HG02588 (cell line): ENCODE measurements around the gene VENTX.
"Not testable (repeated sequence)": the region's sequence is repeated elsewhere in the genome, so short reads cannot be mapped to it uniquely, and the experiment has no call there.

Experiments
- ATAC-seq: cut with Tn5 transposase; IDR thresholded peaks from one replicate; pipeline ENCODE4 v1.9.1; 2021; ENCODE audit warnings: mild to moderate bottlenecking, moderate library complexity; ENCODE audit not compliant: unreplicated experiment

Gene VENTX

DNA sequence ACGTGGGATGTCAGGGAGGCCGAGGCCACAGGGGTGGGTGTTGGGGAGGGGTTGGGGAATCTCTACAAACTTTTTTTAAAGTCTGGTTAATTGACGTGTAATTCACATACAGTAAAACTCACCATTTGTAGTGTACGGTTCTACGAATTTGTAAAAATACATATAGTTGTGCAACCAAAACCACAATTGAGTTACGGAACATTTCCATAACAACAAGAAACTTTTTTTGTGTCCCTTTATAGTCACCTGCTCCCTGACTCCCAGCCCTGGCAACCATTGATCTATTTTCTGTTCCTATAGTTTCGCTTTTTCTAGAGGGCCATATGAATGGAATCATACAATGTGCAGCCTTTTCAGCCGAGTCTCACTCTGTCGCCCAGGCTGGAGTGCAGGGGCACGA, 2.9 kb upstream of the VENTX start:
- not testable (repeated sequence) for ATAC-seq

DNA sequence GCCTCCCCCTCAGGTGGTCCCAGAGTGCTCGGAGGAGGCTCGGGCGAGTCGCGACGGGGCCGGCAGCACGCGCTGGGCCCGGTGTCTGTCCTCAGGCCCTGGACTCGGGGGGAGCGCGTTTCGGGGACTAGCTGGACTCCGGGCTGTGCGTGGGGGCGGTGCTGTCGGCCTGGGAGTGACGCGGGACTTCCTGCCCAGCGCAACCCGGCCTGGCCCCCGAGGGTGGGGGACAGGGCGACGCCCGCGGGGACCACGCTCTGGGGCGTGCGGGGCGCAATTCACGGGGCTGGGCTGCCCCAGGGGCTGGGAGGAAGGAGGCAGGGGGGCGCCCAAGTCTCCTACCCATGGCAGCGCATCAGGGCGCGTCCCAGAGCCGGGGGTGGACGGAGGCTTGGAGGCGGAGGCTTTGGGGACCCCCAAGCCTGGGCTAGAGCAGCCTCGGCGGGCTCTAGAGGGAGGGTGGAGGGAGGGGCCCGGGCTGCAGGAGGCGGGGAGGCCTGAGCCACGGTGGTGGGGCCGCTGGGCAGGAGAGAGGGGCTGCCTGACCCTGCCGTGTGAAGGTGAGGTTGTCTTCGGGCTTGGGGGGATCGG, 2.3 kb upstream of the VENTX start:
- no peak for ATAC-seq

DNA sequence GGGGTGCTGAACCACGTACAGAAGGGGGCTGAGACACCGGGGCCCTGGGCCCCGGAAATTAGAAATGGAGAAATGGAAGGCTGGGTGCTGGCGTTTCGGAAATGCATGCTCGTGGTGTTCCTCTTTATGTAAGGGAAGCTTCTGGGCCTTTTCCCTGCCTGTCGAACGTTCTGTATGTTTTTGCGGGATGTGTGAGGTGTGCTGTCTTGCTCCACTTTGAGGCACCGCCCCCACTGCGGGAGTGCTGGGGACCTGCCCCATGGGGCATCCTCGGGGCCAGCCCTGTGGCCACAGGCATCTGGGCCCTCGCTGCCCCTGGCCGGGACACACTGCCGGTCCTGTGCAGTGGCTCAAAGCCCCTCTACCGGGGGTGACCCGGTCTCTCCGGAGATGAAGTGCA, 1.7 kb upstream of the VENTX start:
- ATAC-seq, result no peak

DNA sequence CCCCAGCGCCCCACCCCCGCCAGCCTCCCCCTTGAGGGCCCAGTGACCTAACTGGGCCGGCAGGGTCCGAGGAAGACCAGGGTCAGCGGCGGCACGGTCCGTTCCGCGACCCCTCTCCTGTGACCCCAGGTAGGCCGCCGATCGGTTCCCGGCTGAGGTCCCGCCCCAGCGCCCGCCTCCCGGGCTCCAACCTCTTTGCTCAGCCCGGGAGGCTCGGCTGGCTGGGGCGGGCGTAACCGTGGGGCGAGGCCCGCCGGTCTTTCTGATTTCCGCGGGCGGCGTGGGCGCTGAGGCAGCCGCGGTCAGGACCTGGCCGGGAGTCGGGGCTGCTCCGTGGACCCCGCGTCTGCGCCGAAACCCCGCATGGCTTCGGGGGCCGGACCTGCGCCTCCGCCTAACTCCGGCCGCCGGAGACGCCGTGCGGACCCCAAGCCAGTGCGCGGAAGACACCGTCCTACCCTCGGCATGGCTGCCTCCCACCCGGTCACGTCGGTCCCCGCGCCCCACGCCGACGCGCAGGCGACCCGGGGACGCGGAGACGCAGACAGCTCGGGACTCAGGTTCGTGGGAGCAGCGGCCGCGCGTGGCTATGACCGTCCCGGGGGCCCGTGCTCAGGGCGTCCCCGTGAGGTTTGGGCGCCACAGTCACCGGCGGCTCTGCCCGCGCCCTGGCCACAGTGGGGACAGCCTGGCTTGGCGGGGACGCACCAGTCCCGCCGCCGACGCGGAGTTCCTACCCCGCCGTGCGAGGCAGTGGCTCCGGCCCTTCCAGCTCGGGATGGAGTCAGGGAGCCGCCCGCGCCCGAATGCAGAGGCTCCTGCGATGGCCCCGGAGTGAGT, 1.0 kb upstream of the VENTX start:
- no peak for ATAC-seq

DNA sequence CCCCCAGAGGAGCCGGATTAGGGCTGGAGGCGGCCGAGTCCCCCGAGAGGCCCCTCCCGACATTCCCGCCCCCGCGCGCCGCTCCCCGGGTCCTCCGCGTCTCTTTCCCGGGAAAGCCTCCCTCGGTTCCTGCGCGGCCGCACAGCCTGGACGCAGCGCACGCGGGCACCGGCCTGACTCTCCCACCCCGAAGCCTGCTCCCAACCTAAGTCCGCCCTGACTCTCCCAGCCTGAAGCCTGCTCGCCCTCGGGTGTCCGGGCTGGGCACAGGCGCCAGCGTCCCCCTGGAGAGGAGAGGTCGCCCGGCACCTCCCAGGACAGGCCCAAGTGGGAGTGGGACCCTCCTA, 441 bp upstream of the VENTX start:
- ATAC-seq, result no peak

DNA sequence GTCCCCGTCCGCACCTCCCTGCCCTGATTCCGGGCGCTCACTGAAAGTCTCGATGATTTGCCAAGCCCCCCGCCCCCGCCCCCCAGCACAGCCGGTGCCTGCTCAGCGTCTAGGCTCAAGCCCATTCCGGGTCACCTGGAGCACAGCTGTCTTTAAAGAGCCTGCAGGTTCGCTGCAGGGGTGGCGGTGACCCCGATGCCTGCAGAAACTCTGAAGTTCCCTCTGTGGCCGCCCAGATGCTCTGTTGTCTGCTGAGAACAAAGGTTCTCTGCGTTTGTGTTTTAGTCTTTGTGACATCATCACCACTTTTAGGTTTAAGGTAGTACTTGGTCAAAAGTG, 780 bp downstream of the VENTX start:
- no peak for ATAC-seq

DNA sequence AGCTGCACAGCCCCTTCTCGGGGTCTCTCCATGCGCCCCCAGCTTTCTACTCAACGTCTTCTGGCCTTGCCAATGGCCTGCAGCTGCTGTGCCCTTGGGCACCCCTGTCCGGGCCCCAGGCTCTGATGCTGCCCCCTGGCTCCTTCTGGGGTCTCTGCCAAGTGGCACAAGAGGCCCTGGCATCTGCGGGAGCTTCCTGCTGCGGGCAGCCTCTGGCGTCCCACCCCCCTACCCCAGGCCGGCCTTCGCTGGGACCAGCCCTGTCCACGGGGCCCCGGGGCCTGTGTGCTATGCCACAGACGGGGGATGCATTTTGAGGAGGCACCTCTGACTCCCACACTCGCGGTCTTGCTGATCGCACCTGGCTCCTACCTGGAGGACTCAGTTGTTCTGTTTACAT, 2.3 kb downstream of the VENTX start:
- ATAC-seq, result no peak

DNA sequence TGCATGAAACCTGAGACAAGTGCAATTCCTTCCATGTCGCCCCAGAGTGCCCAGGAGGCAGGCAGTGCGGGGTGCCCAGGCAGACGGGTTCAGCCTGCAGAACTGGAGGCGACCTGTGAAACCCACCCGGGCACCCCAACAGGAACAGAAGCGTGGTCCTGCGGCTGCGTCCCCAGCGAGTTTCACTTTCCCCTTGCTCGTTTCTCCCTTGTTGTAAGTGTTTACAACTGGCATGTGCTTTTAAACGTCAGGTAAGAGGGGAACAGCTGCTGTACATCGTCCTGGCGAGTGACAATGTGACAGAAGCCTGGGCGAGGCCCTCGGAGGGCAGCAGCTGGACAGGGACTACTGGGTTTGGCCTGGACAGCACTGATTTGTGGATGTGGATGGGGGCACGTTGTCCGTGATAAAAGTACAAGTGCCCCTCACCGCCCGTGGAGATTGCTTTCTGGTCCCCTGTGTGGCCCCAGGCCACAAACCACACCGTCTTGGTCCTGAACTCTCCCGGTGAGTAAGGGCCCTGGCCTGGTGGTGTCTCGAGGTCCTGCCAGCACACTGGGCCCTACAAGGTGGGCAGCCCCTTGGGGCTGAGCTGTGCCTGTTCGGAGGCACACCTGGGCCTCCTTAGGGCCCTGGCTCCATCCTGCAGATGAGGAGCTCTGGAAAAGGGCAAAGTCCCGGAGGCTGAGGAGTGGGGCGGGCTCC, 4.0 kb downstream of the VENTX start:
- no peak for ATAC-seq

DNA sequence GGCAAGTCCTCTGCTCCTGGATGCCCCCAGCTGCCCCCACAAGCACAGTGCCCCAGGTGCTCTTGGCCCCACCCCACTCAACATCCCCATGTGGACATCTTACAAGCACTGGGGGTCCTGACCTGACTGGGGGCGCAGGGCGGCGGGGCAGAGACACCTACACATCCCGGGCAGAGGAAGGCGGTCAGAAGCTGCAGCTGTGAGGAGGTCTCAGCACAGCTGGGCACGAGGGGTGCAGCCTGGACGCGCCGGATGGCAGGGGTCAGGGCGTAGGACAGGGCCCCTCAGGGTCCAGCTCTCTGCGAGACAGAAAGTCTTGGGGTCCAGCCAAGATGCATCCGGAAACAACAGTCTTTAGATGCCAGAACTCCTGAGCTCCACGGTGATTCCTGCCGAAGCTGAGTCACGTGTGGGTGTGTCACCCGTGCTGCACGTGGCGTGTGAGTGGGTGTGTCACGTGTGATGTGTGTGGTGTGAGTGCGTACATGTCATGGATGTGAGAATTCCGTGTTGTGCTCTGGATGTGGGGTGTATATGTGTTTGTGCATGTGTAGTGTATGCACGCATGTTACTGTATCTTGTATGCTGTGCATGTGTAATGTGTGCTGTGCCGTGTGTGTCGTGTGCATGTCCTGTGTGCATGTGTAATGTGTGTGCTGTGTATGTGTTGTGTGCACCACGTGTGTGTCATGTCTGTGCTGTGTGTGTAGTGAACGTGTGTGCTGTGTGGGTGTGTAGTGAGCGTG, 5.1 kb downstream of the VENTX start:
- ATAC-seq, result no peak

DNA sequence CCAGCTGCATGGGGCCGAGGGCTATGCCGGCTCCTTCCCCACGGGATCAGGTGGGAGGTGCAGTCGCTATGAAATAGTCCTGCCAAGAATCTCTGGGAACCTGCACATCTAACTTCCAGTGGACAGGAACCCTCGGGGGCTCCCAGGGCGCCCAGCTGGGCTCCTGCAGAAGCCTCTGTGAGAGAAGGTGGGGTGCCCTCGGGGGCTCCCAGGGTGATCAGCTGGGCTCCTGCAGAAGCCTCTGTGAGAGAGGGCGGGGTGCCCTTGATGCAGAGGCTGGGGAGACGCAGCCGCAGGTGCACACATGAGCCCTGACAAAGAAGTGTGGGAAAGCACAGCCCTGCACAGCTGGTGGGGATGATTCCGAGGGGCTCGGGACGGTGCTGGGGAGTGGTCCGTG, 5.9 kb downstream of the VENTX start:
- no peak for ATAC-seq

DNA sequence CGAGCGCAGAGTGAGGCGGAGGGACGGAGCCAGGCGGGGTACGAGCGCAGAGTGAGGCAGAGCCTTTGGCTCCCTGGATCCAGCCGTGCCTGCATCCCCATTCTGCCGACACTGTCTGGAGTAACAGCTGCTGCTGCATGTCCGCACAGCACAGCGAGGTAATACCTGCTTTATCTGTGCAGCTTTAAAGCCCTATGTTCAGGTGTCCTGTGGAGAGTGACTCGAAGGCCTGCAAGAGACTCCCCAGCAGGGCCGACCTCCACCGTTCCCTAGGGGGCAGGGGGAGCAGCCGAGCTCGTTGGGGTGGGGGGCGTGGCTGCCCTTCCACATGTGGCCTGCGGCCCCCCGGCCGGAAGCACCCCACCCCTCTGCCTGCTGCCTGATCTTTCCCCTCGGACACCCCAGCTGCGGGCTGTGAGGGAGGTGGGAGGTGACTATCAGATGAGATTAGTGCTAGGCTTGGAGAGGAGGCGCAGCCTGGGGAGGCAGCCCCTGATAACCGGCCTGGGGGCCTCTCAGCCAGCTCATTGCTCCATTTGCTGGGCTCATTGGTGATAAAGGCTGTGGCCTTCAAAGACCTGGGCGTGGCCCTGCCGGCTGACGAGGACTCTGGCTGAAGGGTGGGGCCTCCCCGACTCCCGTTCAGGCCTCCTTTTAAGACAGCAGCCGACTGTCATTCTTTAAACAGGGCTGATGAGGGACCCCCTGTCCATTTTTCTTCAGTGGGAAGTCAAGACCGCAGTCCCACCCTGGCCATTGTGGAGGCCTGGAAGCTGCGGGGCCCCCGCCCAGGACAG, 8.0 kb downstream of the VENTX start:
- no peak for ATAC-seq

DNA sequence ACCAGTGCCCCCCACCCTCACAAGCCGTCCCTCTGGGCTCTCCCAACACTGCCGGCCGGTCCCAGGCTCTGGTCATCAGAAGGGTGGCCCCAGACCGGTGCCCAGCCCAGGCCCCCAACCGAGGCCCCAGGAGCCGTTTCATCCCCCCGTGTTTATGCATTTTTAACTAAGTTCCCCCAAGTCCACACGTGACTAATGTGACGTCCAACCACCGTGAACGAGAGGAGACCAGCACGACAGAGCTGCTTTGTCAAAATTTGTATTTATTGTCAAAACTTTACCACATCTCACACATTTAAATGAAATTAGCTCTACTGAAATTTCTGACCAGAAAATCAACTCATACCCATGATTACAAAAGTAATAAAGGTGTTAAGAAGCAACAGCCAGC, 8.6 kb downstream of the VENTX start:
- no peak for ATAC-seq

DNA sequence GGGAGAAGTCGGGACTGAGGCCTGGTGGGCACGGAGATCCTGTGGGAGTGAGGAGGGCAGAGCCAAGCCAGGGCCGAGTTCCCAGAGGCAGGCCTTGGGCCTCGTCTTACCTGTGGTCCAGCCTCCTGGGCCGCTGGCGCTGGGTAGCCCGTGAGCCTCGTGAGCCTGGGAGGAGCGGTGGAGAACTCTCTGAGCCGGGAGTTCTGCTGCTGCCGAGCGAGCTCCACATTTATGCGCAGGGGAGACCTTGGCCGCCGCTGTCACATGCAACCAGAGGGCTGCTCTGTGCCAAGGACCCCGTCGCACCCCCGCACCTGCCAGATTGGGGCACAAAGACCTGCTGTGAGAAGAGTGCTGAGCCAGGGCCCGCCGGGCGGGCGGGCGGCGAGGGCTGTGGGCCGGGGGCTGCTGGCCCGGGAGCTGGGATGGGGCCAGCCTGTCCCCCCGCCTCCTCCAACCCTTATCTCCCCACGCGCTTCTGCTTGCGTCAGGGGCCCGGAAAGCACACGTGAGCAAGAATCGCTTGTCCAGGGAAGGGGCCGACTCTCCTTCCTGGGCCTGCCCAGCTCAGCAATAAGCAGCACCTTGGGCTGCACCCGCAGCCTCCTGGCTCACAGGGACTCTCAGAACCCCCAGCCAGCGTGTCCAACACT, 10.2 kb downstream of the VENTX start:
- ATAC-seq, result no peak

DNA sequence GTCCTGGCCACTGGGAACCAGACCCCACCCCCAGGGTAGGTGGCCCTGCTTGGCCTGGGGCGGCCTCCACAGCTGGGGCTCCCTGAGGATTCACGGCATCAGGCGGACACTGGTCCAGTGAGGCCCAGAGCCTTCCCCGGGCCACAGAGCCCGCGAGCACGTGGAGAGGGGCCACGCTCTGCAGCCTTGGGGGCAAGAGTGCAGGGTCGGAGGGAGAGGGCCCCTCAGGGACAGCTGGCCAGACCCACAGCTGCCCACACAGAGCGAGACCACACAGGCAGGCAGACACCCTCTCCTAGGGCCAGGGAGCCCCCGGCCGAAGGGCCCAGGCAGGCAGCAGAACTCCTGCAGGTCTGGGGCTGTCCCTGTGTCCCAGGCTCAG, 10.7 kb downstream of the VENTX start:
- no peak for ATAC-seq

DNA sequence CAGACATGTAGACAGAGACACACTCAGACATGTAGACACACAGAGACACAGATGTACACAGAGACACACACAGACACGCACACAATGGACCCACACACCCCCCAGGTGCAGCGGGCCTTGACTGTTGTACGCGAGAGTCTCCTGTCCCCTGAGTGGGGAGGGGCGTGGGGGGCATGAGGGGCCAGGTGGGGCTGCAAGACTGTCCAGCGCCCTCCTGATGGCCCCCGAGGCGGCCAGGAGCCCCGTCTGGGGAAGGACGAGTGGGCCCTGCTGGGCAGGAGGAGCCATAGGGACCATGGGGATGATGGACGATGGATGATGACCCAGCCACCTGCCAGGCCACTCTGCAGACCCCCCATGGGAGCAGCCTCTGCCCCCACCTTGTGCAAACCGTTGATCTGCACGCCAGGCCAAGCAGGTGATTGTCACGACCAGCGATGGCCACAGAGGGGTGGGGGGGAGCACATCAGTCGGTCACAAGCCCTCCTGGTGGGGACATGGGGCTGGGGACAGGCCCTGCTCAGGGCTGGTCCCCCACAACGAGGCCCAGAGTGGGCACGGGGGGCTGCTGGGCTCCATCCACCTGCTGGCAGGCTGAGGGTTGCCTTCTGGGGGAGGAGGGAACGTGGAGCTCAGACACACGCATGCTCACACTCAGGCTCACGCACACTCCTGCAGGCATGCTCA, 11.6 kb downstream of the VENTX start:
- ATAC-seq, result no peak

DNA sequence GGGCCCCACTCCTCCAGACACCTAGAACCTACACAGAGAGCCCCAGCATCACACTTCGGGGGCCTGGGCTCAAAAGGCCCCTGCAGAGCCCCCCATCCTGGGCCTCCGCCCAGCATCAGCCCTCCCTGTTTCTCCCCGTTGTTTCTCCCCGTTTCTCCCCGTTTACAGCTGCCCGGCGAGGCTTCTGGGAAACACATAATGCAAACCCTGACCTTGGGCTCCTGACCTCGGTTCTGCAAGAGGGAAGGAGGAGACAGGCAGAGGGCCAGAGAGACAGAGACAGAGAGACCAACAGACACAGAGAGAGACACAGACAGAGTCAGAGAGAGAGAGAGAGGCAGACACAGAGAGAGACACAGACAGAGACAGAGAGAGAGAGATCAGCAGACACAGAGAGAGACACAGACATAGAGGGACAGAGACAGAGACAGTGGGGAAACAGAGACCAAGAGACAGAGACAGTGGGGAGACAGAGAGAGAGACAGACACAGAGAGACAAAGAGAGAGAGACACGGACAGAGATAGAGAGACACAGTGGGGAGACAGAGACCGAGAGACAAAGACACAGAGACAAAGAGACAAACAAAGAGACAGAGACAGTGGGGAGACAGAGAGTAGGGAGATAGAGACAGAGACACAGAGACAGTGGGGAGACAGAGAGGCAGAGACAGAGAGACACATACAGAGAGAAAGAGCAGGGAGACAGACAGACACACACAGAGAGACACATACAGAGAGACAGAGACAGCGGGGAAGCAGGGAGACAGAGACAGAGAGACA, 12.5 kb downstream of the VENTX start:
- ATAC-seq, result no peak

DNA sequence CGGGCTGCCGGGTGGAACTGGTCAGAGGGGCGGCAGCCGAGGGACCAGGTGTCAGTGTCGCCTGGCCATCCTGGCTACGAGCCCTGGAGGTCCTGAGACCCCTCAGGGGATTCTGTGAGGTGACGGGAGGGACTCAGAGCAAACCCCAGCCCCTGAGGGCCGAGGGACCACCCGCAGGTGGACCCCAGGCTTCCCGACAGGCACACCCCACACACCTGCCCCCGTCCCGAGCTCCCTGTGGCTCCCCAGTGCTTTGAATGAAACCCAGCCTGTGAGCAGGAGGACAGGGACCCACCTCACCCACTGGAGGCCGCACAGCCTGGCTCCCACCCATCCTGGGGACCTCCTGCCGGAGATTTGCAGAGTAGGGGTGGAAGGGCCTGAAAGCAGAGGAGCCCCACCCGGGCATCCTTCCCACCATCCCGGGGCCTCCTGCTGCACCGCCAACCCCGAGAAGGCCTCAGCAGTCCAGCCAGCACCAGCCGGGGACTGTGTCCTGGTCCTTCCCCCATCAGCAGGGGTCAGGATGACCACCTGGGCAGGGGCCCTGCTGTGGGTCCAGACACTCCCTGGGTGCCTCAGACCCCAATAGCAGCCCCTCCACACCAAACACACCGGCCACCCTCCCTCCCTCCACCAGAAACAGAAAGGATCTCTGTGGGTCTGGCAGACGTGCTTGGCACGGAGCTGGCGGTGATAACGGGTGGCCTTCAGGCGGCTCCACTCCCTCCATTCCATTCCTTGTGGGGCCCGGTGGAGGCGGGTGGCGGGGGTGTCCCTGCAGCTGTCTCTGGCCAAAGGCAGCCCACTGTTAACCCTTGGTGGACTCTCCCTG, 13.9 kb downstream of the VENTX start:
- ATAC-seq, result no peak

DNA sequence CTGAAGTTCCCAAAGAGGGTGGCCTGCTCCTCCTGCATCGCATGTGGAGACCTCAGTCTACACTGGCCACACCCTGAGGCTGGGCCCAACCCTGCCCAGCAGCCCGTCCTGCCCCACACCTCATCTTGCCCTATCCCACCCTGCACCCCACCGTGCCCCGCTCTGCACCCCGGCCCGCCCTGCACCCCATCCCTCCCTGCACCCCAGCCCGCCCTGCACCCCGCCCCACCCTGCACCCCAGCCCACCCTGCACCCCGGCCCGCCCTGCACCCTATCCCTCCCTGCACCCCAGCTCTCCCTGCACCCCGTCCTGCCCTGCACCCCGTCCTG, 14.5 kb downstream of the VENTX start:
- no peak for ATAC-seq
